ENCODE measurements around the gene ADRA2C. TPM values are rescaled to one million over a fixed set of nuclear protein-coding genes. Genes with fewer than 3 reads are reported as not detected.

Gene ADRA2C
- total RNA-seq, 1 experiment from 2014 or later, result 8.6 TPM

DNA sequence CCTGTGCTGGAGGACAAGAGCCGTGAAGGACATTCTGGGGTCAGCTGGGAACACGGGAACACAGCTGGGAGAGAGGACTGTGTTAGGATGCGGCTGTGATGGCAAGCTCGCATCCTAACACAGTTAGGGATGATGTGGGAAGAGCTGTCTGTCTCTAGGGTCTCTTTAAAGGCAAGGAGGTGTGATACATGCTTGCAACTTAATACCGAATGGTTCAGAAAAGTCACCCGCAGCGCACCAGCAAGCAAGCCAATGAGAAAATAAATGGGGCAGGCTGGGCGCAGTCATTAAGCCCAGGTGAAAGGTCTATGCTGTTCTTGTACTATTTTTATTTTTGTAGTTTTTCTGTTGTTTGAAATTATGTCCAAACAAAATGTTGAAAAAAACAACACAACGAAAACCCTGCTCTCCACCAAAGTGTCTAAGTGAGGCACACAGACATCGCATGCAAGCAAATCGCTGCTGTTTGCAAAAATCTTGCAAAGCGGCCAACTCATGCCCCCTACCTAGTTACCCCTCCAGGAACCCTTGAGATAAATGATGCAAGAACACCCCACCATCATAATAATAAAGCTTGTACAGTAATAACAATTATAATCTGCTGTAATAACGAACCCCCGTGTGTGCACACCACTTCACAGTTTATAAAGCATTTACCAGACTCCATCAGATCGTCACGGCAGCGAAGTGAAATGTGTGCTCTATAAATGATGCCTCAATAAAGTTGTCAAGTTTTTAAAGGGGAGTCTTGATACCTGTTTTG, 17.9 kb upstream of the ADRA2C start:
- Histone ChIP-seq H3K9me3 (ENCODE audit: control insufficient read depth, low read depth, low read length) (no peaks in the 10 kb centered on the region), H2AK5ac (ENCODE audit: insufficient read length, low read length) (no peak overlapping the region), H3K23ac (ENCODE audit: insufficient read length, low read depth, low read length) (no peak overlapping the region), H3K79me2 (ENCODE audit: insufficient read depth, low read length) (no peaks in the 10 kb centered on the region), H3K4me1 (ENCODE audit: insufficient read depth, low read length) (no peaks in the 10 kb centered on the region), H3K9ac (ENCODE audit: extremely low read depth, insufficient read length, low read length) (no peak overlapping the region), H4K8ac (replicated peaks; ENCODE audit: insufficient read length, low read depth, low read length) (no peak overlapping the region), H4K20me1 (ENCODE audit: control insufficient read depth, insufficient read depth, insufficient read length) (no peaks in the 10 kb centered on the region), H2AFZ (ENCODE audit: low read length) (no peak overlapping the region), H3K23me2 (ENCODE audit: insufficient read length, low read depth, low read length, poor library complexity, severe bottlenecking) (peaks cover 3% of the 10 kb centered on the region), H2BK12ac (ENCODE audit: insufficient read length, low read depth, low read length) (no peak overlapping the region), H3K4ac (ENCODE audit: low read depth, low read length) (no peak overlapping the region), H3K79me1 (ENCODE audit: insufficient read depth, low read depth, low read length, poor library complexity, severe bottlenecking) (no peaks in the 10 kb centered on the region), H4K5ac (ENCODE audit: insufficient read length, low read depth, low read length) (no peak overlapping the region), H3K14ac (ENCODE audit: insufficient read depth, low read length) (no peak overlapping the region), H3K27me3 (ENCODE audit: insufficient read depth, low read length) (no peaks in the 10 kb centered on the region), H3K56ac (ENCODE audit: insufficient read length, low read depth, low read length) (no peak overlapping the region), H3K18ac (ENCODE audit: insufficient read length, low read depth, low read length) (no peak overlapping the region), H2BK120ac (ENCODE audit: low read depth, low read length, poor library complexity, severe bottlenecking) (no peak overlapping the region), H3K27ac (ENCODE audit: insufficient read length, low read depth, low read length) (no peak overlapping the region), H3T11ph (ENCODE audit: low read length) (no peak overlapping the region), H2BK20ac (ENCODE audit: low read depth, low read length, poor library complexity, severe bottlenecking) (no peak overlapping the region), H2BK15ac (ENCODE audit: low read depth, low read length) (no peak overlapping the region), H2BK5ac (ENCODE audit: insufficient read length, low read length) (no peak overlapping the region), H3K4me2 (ENCODE audit: insufficient read depth, insufficient read length, low read length) (no peak overlapping the region), H4K91ac (ENCODE audit: insufficient read length, low read depth, low read length) (no peak overlapping the region)
- WGBS (ENCODE audit: extremely low coverage, insufficient read length, low lambda C conversion rate), result no CpG with 5 or more reads among the region's 17 CpGs
- TF ChIP-seq, protein P1, sequence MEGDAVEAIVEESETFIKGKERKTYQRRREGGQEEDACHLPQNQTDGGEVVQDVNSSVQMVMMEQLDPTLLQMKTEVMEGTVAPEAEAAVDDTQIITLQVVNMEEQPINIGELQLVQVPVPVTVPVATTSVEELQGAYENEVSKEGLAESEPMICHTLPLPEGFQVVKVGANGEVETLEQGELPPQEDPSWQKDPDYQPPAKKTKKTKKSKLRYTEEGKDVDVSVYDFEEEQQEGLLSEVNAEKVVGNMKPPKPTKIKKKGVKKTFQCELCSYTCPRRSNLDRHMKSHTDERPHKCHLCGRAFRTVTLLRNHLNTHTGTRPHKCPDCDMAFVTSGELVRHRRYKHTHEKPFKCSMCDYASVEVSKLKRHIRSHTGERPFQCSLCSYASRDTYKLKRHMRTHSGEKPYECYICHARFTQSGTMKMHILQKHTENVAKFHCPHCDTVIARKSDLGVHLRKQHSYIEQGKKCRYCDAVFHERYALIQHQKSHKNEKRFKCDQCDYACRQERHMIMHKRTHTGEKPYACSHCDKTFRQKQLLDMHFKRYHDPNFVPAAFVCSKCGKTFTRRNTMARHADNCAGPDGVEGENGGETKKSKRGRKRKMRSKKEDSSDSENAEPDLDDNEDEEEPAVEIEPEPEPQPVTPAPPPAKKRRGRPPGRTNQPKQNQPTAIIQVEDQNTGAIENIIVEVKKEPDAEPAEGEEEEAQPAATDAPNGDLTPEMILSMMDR (conservative IDR thresholded peaks at IDR 0.05), result no peak
- H3K27ac Mint-ChIP-seq, result no peak overlapping the region; a peak in 1 of 7 replicates
- no peaks in the 10 kb centered on the region; a peak in 1 of 5 replicates for H3K9me3 Mint-ChIP-seq
- DNase-seq, result no peak
- H3K27me3 Mint-ChIP-seq (ENCODE audit: low read depth), result peaks cover 63% of the 10 kb centered on the region
- H3K4me3 Mint-ChIP-seq, result no peak overlapping the region
- H3K4me1 Mint-ChIP-seq, result peaks cover 26 to 46% of the 10 kb centered on the region in 2 experiments
- H3K36me3 Mint-ChIP-seq (ENCODE audit: insufficient read depth in 1 of 3, low read depth in 3 of 3), result no peaks in the 10 kb centered on the region

Data from H9 (cell line).